H1 (cell line): Measurements from ENCODE around the gene CEBPZ. TPM values are rescaled to one million over a fixed set of nuclear protein-coding genes. Genes with fewer than 3 reads are reported as not detected.

ENCODE experiments used
- CTCF ChIA-PET: fragments of 300-600 bp; sonication (Branson Sonifier 250); formaldehyde crosslinking; loops from one replicate; lab custom pipeline; 2021; ENCODE audit not compliant: partially characterized antibody; lab: Charles Lee
- POLR2A ChIA-PET: fragments of 300-600 bp; sonication (Branson Sonifier 250); formaldehyde crosslinking; loops from one replicate; lab custom pipeline; 2021; ENCODE audit warnings: inconsistent platforms; ENCODE audit not compliant: partially characterized antibody; lab: Charles Lee
- DNase-seq, 2 experiments: peaks; one replicate each; pipeline versions ENCODE4 v3.0.0 to v3.0.0-alpha.2; 2010 to 2022; ENCODE audit warnings: low spot score in 2 of 2, low read depth in 1 of 2, mixed read lengths in 1 of 2
- FAIRE-seq: peaks from 2 replicates; lab custom pipeline; 2011; peaks lifted over from hg19 to GRCh38; lab: Jason Lieb, UNC
- H2AFZ ChIP-seq: 2 replicates; pipeline ENCODE4 v1.8.1; 2012; ENCODE audit warnings: low read length, inconsistent platforms
- H2AK5ac ChIP-seq: 2 replicates; pipeline ENCODE4 v1.6.1; 2013; ENCODE audit warnings: low read depth, low read length
- H2BK120ac ChIP-seq: replicated peaks from 2 replicates; pipeline ENCODE3; 2013; ENCODE audit warnings: low read depth, low read length, inconsistent platforms
- H2BK12ac ChIP-seq: 2 replicates; pipeline ENCODE4 v1.6.1; 2013; ENCODE audit warnings: low read depth, low read length
- H2BK15ac ChIP-seq: 2 replicates; pipeline ENCODE4 v1.6.1; 2013; ENCODE audit warnings: low read length
- H2BK20ac ChIP-seq: 2 replicates; pipeline ENCODE4 v1.6.1; 2013; ENCODE audit warnings: low read length
- H2BK5ac ChIP-seq: 2 replicates; pipeline ENCODE4 v1.6.1; 2013; ENCODE audit warnings: low read depth, low read length
- H3K14ac ChIP-seq: 2 replicates; pipeline ENCODE4 v1.6.1; 2013; ENCODE audit warnings: inconsistent platforms; ENCODE audit not compliant: insufficient read length
- H3K18ac ChIP-seq: 2 replicates; pipeline ENCODE4 v1.6.1; 2013; ENCODE audit warnings: low read length; ENCODE audit errors: extremely low read depth
- H3K23ac ChIP-seq: 2 replicates; pipeline ENCODE4 v1.6.1; 2013; ENCODE audit warnings: inconsistent platforms; ENCODE audit not compliant: insufficient read length
- H3K23me2 ChIP-seq: 2 replicates; pipeline ENCODE4 v1.6.1; 2013; ENCODE audit warnings: low read depth, low read length
- H3K27ac ChIP-seq: 2 replicates; pipeline ENCODE4 v1.6.1; 2011; ENCODE audit warnings: low read depth, low read length, inconsistent platforms
- H3K27me3 ChIP-seq, 4 experiments: replicated peaks in 1 of 4; 1 replicate in 1 of 4; 2 replicates in 3 of 4; pipeline versions ENCODE4 v1.6.1 to v1.8.1; 2011 to 2013; ENCODE audit warnings: low read length in 3 of 4, mild to moderate bottlenecking in 3 of 4, inconsistent platforms in 2 of 4, mixed read lengths in 2 of 4, moderate library complexity in 1 of 4; ENCODE audit not compliant: control insufficient read depth in 3 of 4, insufficient read depth in 3 of 4; ENCODE audit errors: extremely low read depth in 1 of 4
- H3K36me3 ChIP-seq, 4 experiments: 2 replicates each; pipeline versions ENCODE4 v1.6.1 to v1.8.1; 2011 to 2013; ENCODE audit warnings: mild to moderate bottlenecking in 4 of 4, low read length in 3 of 4, moderate library complexity in 2 of 4, control low read depth in 1 of 4, inconsistent platforms in 1 of 4; ENCODE audit not compliant: insufficient read depth in 4 of 4, control insufficient read depth in 2 of 4
- H3K4ac ChIP-seq: replicated peaks from 2 replicates; pipeline ENCODE3; 2013; ENCODE audit warnings: low read length, low read depth, mixed read lengths, inconsistent platforms; ENCODE audit not compliant: insufficient read length
- H3K4me1 ChIP-seq, 4 experiments: replicated peaks in 1 of 4; 1 replicate in 1 of 4; 2 replicates in 3 of 4; pipeline versions ENCODE4 v1.6.1 to v1.8.1; 2011 to 2013; ENCODE audit warnings: low read length in 3 of 4, inconsistent platforms in 2 of 4, mixed read lengths in 1 of 4; ENCODE audit not compliant: insufficient read depth in 4 of 4, control insufficient read depth in 3 of 4
- H3K4me2 ChIP-seq, 2 experiments: 2 replicates each; pipeline versions ENCODE4 v1.6.1 to v1.8.1; 2011 to 2013; ENCODE audit warnings: low read depth in 2 of 2, low read length in 2 of 2, control low read depth in 1 of 2, inconsistent platforms in 1 of 2, mild to moderate bottlenecking in 1 of 2; ENCODE audit not compliant: insufficient read depth in 1 of 2
- H3K4me3 ChIP-seq, 4 experiments: fragments of 200-600, 300-600 bp in 1 of 4; sonication (generic), shearing (Covaris generic), sonication (Bioruptor Twin) in 1 of 4; 2 replicates each; pipeline versions ENCODE4 v1.5.1 to v1.8.1; 2011 to 2016; ENCODE audit warnings: low read length in 4 of 4, low read depth in 3 of 4, control low read depth in 2 of 4, inconsistent platforms in 2 of 4, mild to moderate bottlenecking in 2 of 4, mixed read lengths in 1 of 4, moderate library complexity in 1 of 4; ENCODE audit not compliant: insufficient read depth in 2 of 4; ENCODE audit errors: extremely low read depth in 1 of 4
- H3K56ac ChIP-seq: replicated peaks from 2 replicates; pipeline ENCODE3; 2013; ENCODE audit warnings: low read depth, mild to moderate bottlenecking, mixed read lengths, low read length, inconsistent platforms; ENCODE audit not compliant: insufficient read length
- H3K79me1 ChIP-seq: 2 replicates; pipeline ENCODE4 v1.6.1; 2013; ENCODE audit warnings: low read depth, low read length, control low read depth
- H3K79me2 ChIP-seq, 2 experiments: 2 replicates each; pipeline versions ENCODE4 v1.6.1 to v1.8.1; 2012 to 2013; ENCODE audit warnings: low read length in 2 of 2, mild to moderate bottlenecking in 2 of 2, inconsistent platforms in 1 of 2; ENCODE audit not compliant: insufficient read depth in 2 of 2, control insufficient read depth in 1 of 2
- H3K9ac ChIP-seq, 4 experiments: replicated peaks in 1 of 4; 1 replicate in 1 of 4; 2 replicates in 3 of 4; pipeline versions ENCODE4 v1.6.1 to v1.8.1; 2011 to 2013; ENCODE audit warnings: low read depth in 3 of 4, low read length in 3 of 4, control low read depth in 2 of 4, mild to moderate bottlenecking in 2 of 4, moderate library complexity in 2 of 4, inconsistent platforms in 1 of 4; ENCODE audit errors: extremely low read depth in 1 of 4
- H3K9me3 ChIP-seq, 2 experiments: 2 replicates each; pipeline versions ENCODE4 v1.6.1 to v1.8.1; 2012 to 2013; ENCODE audit warnings: mild to moderate bottlenecking in 2 of 2, moderate library complexity in 2 of 2, control low read depth in 1 of 2, inconsistent platforms in 1 of 2, low read depth in 1 of 2, low read length in 1 of 2, mixed read lengths in 1 of 2; ENCODE audit not compliant: insufficient read depth in 2 of 2
- H4K20me1 ChIP-seq, 2 experiments: replicated peaks in 1 of 2; 2 replicates each; pipeline versions ENCODE3 to v1.8.1; 2011 to 2013; ENCODE audit warnings: inconsistent platforms in 2 of 2, low read length in 2 of 2, mild to moderate bottlenecking in 1 of 2; ENCODE audit not compliant: insufficient read depth in 2 of 2, control insufficient read depth in 1 of 2
- H4K5ac ChIP-seq: 2 replicates; pipeline ENCODE4 v1.6.1; 2013; ENCODE audit warnings: low read length, low read depth, mixed read lengths, inconsistent platforms; ENCODE audit not compliant: insufficient read length
- H4K8ac ChIP-seq: 2 replicates; pipeline ENCODE4 v1.8.0; 2013; ENCODE audit warnings: mild to moderate bottlenecking, moderate library complexity, low read length, inconsistent platforms; ENCODE audit not compliant: insufficient read depth; ENCODE audit errors: extremely low read depth
- H4K91ac ChIP-seq: replicated peaks from 2 replicates; pipeline ENCODE3; 2013; ENCODE audit warnings: low read length, mixed read lengths, inconsistent platforms; ENCODE audit not compliant: insufficient read length
- CBX5 ChIP-seq: fragments of 300-800, 300-1000 bp; sonication (generic); IDR thresholded peaks from 2 replicates; pipeline ENCODE4 v1.7.1; 2016; ENCODE audit warnings: antibody characterized with exemption, low read length, low read depth
- CTBP2 ChIP-seq: IDR thresholded peaks from 2 replicates; pipeline ENCODE4 v1.7.0; 2011; ENCODE audit warnings: borderline replicate concordance, mild to moderate bottlenecking, moderate library complexity, mixed read lengths, low read length; ENCODE audit not compliant: insufficient read depth, insufficient read length
- MAFK ChIP-seq: IDR thresholded peaks from 2 replicates; pipeline ENCODE4 v1.6.1; 2012; ENCODE audit warnings: low read depth, mild to moderate bottlenecking, improper control_type of control experiment, low read length
- WGBS, 2 experiments: shearing (Covaris generic) in 1 of 2; methylation state at CpG; one replicate each; pipeline versions ENCODE4 v1.1.6 to v1.1.7; 2013 to 2015; ENCODE audit warnings: low lambda C conversion rate in 2 of 2, mixed read lengths in 2 of 2, inconsistent platforms in 1 of 2, low coverage in 1 of 2, missing lambda C conversion rate in 1 of 2; ENCODE audit not compliant: insufficient replicate concordance in 2 of 2, insufficient coverage in 1 of 2, insufficient read length in 1 of 2; ENCODE audit errors: extremely low coverage in 1 of 2, missing lambda C conversion rate in 1 of 2; 5-methylcytosine and 5-hydroxymethylcytosine counted together
- polyA plus RNA-seq, 7 experiments: library from polyadenylated mRNA; depleted of rRNA in 3 of 7; stranded (reverse) in 5 of 7; unstranded in 2 of 7; fragments of >200 nt in 5 of 7; fragments of 200-250 nt in 2 of 7; gene quantifications; 1 replicate in 5 of 7; 2 replicates in 1 of 7; 4 replicates in 1 of 7; pipeline versions ENCODE4 v1.2.1 to v1.2.3, GENCODE V29; 2011 to 2013; ENCODE audit warnings: missing spikeins in 2 of 7, mixed read lengths in 2 of 7
- total RNA-seq: library from RNA; stranded (reverse); fragmentation: NEBNext Ultra II Directional; extraction: Animal tissue kit (Norgen Biotek cat#: 25700); gene quantifications from 2 replicates; pipeline ENCODE4 v1.2.1, GENCODE V29; 2021

CEBPZ gene
- total and polyA plus RNA-seq, 2 of the 8 experiments (the other 6 are each of a cell fraction or from before 2014, with no cell fraction given), result 19.1 to 201 TPM

GRCh38 chr2:37219046-37219445, 12.3 kb downstream of the CEBPZ start:
- Histone ChIP-seq H3K9ac (no peak overlapping the region), H3K4me2 (no peak overlapping the region), H3K36me3 (peaks cover 31 to 93% (median 82%) of the 10 kb centered on the region in 4 experiments), H2BK120ac (no peak overlapping the region), H3K4me3 (no peak overlapping the region), H2BK12ac (no peak overlapping the region), H3K4me1 (no peaks in the 10 kb centered on the region; a peak in 1 of 7 replicates), H2AK5ac (no peak overlapping the region), H3K14ac (no peak overlapping the region), H2BK15ac (no peak overlapping the region), H2BK20ac (no peak overlapping the region), H2AFZ (no peak overlapping the region), H3K27ac (no peak overlapping the region), H2BK5ac (no peak overlapping the region), H3K18ac (no peak overlapping the region), H3K9me3 (no peaks in the 10 kb centered on the region), H3K56ac (no peak overlapping the region), H4K8ac (no peak overlapping the region), H3K27me3 (no peaks in the 10 kb centered on the region), H4K91ac (no peak overlapping the region), H3K79me2 (peaks cover 8 to 59% of the 10 kb centered on the region in 2 experiments; a peak in 3 of 4 replicates), H3K79me1 (peaks cover 5% of the 10 kb centered on the region; the same call in 1 of the 2 replicates), H3K23me2 (no peaks in the 10 kb centered on the region), H3K4ac (no peak overlapping the region), H3K23ac (no peak overlapping the region), H4K5ac (no peak overlapping the region), H4K20me1 (peaks cover 0 to 2% of the 10 kb centered on the region in 2 experiments)
- ChIA-PET POLR2A (interaction anchor here (0.9 to 2.5 kb wide), 8 partner anchors 8 to 121 kb away, joined by 3 to 10 read pairs (median 4); partner anchors contain the start of genes CEBPZ, CEBPZOS and NDUFAF7), CTCF (interaction anchor here (1.0 to 4.4 kb wide), 4 partner anchors 21 to 51 kb away, joined by 3 to 13 read pairs (median 9); no protein-coding TSS in a partner anchor)
- 88% methylated on average over 4 of the region's 4 CpGs; no CpG with 5 or more reads in 1 of the 2 experiments for WGBS, 2 experiments
- DNase-seq (no peak), FAIRE-seq (no peak)
- no peak for TF ChIP-seq CTBP2
- no peak for TF ChIP-seq CBX5
- no peak for TF ChIP-seq MAFK
